ENCODE measurements around the gene HDAC7.

GRCh38 chr12:47832263-47832933 is 12.7 kb upstream of the HDAC7 start:
- no peak for TF ChIP-seq EP300 (IDR thresholded peaks at IDR 0.05)
- TF ChIP-seq, protein P1, sequence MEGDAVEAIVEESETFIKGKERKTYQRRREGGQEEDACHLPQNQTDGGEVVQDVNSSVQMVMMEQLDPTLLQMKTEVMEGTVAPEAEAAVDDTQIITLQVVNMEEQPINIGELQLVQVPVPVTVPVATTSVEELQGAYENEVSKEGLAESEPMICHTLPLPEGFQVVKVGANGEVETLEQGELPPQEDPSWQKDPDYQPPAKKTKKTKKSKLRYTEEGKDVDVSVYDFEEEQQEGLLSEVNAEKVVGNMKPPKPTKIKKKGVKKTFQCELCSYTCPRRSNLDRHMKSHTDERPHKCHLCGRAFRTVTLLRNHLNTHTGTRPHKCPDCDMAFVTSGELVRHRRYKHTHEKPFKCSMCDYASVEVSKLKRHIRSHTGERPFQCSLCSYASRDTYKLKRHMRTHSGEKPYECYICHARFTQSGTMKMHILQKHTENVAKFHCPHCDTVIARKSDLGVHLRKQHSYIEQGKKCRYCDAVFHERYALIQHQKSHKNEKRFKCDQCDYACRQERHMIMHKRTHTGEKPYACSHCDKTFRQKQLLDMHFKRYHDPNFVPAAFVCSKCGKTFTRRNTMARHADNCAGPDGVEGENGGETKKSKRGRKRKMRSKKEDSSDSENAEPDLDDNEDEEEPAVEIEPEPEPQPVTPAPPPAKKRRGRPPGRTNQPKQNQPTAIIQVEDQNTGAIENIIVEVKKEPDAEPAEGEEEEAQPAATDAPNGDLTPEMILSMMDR (IDR thresholded peaks at IDR 0.05): no peak

Data from tibial nerve (tissue), 4 donors.